Measurements from ENCODE around the gene ZNF619. TPM values are rescaled to one million over a fixed set of nuclear protein-coding genes. Genes with fewer than 3 reads are reported as not detected.

ZNF619 gene
- total RNA-seq, 4 donors from 2014 or later = 2.9 to 7.3 (median 4.0) TPM

GRCh38 chr3:40516201-40516600 lies 39.3 kb downstream of the ZNF619 start:
- ATAC-seq (ENCODE audit: low FRiP score) (no peak), DNase-seq (ENCODE audit: low spot score) (no peak)
- TF ChIP-seq CTCF (IDR thresholded peaks at IDR 0.05) = no peak

GRCh38 chr3:40518067-40518466 lies 41.1 kb downstream of the ZNF619 start:
- DNase-seq (ENCODE audit: low spot score) (no peak), ATAC-seq (ENCODE audit: low FRiP score) (no peak)
- no peak for TF ChIP-seq CTCF (IDR thresholded peaks at IDR 0.05)

DNA sequence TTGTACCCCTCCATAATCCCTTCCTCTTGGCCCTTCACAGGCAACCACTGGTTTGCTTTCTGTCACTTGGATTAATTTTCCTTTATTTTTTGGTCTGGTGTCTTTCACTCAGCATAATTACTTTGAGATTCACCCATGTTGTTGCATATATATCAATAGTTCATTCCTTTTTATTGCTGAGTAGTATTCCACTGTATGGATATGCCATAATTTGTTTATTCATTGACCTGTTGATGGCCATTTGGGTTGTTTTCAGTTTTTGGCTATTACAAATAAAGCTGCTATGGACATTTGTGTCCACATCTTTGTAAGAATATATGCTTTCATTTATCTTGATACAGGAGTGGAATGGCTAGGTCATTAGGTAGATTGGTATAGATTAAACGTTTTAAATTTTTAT lies 41.9 kb downstream of the ZNF619 start:
- ATAC-seq (ENCODE audit: low FRiP score) = no peak
- TF ChIP-seq CTCF (IDR thresholded peaks at IDR 0.05) = no peak
- no peak for DNase-seq (ENCODE audit: low spot score)

- no peak for TF ChIP-seq CTCF (IDR thresholded peaks at IDR 0.05)
- DNase-seq (ENCODE audit: low spot score) (no peak), ATAC-seq (ENCODE audit: low FRiP score) (no peak)
Observed at GRCh38 chr3:40521254-40521653, 44.3 kb downstream of the ZNF619 start.

GRCh38 chr3:40523781-40524180 lies 46.9 kb downstream of the ZNF619 start:
- ATAC-seq (ENCODE audit: low FRiP score) (no peak), DNase-seq (ENCODE audit: low spot score) (no peak)
- TF ChIP-seq CTCF (IDR thresholded peaks at IDR 0.05) = no peak

DNA sequence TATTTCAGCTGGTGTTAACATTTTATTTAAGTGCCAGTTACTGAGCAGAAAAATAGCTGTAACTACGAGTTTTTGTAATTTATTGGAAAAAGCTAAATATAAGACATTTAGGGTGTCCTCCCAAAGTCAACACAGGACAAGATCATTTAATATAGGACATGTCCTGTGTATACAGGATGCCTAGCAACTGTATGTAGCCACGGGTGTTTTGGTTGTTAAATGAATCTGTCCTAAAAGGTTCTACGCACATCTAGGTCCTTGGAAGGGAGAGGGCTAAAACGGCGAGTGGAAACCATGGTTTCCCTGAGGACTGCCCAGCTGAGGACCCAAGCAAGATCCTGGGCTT lies 47.3 kb downstream of the ZNF619 start:
- ATAC-seq (ENCODE audit: low FRiP score) (no peak), DNase-seq (ENCODE audit: low spot score) (no peak)
- TF ChIP-seq CTCF (IDR thresholded peaks at IDR 0.05) = no peak

DNA sequence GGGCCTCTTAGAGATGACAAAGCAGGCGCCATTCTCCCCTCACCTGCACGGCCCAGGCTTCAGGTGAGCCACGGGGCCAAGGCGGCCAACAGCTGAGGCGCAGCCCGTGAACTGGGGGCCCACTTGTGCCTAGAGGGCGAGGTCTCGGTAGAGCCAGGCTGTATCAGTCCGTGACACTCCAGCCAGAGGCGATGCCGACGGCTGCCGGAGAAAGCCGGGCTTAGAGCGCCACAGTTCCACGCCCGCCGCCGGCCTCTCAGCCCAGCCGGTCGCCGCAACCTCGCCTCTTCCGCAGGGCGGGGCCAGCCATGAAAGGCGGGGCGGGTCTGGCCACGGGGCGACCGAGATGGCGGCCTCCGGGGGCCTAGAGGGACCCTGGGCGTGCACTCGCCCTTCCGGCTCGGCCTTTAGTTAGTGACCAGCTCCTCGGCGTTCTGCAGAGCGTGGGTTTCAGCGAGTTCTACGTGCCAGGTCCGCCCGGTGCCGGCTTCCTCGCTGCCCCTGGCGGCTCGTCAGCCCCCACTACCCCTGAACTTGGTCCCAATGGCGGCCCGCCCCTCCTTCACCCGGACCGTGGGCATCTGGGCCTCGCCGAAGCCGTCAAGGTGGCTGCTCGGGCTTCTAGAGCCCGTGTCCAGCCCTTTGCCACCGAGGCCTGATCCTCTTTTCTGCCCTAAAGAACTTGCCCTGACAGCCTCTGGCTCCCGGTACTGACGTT lies 47.8 kb downstream of the ZNF619 start, which contains the start of gene ZNF621:
ZNF621 (plus strand) TSS at position 393 of the 718 bp plus-strand sequence. CDS start 881 bp downstream, outside the sequence.
- no peak for TF ChIP-seq CTCF (IDR thresholded peaks at IDR 0.05)
- peak; percentile 55 for DNase-seq (ENCODE audit: low spot score)
- peak; percentile 99 for ATAC-seq (ENCODE audit: low FRiP score)
